Tibial nerve (tissue), 4 donors: ENCODE data around the gene MYO1A.

Source experiments
- EP300 ChIP-seq, 2 donors: sonication (generic); formaldehyde crosslinking; IDR thresholded peaks; one replicate each; pipeline ENCODE4 v1.6.1; 2017; ENCODE audit warnings: antibody characterized with exemption in 2 of 2, mild to moderate bottlenecking in 1 of 2
- TF ChIP-seq, protein P1 (sequence below), 5 experiments: fragments of 200-600 bp in 3 of 5; fragments of 450-650 bp in 2 of 5; sonication (generic) in 3 of 5; IDR thresholded peaks; one replicate each; pipeline ENCODE4 v1.5.1; 2016 to 2019; ENCODE audit warnings: antibody characterized with exemption in 5 of 5, mild to moderate bottlenecking in 3 of 5, moderate library complexity in 2 of 5

DNA sequence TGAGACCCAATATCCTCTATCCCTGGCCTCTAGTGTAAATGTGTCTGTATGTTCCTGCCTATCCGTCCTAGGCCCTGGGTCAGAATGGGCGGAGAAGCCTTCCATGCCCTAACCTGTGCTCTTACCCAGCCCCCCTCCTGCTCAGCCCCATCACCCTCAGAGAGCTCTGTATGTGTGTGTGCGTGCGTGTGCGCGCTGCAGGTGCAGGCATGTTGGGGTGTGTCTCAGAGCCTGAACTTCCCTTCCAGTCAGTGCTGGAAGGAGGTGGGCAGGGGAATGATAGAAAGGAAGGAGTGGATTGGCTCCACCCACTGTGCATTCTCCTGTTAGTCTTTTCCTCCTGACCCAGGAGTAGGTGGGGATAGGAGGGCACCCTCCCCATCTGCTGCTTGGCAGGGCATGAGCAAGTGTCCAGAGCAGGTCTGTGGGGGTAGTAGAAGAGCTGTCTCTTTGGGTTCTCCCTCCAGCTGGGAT, 46.2 kb upstream of the MYO1A start:
- TF ChIP-seq, protein P1, sequence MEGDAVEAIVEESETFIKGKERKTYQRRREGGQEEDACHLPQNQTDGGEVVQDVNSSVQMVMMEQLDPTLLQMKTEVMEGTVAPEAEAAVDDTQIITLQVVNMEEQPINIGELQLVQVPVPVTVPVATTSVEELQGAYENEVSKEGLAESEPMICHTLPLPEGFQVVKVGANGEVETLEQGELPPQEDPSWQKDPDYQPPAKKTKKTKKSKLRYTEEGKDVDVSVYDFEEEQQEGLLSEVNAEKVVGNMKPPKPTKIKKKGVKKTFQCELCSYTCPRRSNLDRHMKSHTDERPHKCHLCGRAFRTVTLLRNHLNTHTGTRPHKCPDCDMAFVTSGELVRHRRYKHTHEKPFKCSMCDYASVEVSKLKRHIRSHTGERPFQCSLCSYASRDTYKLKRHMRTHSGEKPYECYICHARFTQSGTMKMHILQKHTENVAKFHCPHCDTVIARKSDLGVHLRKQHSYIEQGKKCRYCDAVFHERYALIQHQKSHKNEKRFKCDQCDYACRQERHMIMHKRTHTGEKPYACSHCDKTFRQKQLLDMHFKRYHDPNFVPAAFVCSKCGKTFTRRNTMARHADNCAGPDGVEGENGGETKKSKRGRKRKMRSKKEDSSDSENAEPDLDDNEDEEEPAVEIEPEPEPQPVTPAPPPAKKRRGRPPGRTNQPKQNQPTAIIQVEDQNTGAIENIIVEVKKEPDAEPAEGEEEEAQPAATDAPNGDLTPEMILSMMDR (IDR thresholded peaks at IDR 0.05), result no peak
- TF ChIP-seq EP300 (IDR thresholded peaks at IDR 0.05), result peak in 1 of 2 donors; percentile 28
